ENCODE results near the gene PFKP.

PFKP gene

GRCh38 chr10:3131098-3131497, 63.8 kb downstream of the PFKP start:
- H3K9me2 ChIP-seq (replicated peaks; ENCODE audit: insufficient read depth, low read length): no peaks in the 10 kb centered on the region
- peaks cover 4% of the 10 kb centered on the region; the same call in 1 of the 2 replicates for H3F3A ChIP-seq (ENCODE audit: insufficient read depth)
- H3K27me3 ChIP-seq (ENCODE audit: low read length): no peaks in the 10 kb centered on the region
- TF ChIP-seq EZH2phosphoT487 (conservative IDR thresholded peaks at IDR 0.05; ENCODE audit: low read length): no peak
- TF ChIP-seq, protein P1, sequence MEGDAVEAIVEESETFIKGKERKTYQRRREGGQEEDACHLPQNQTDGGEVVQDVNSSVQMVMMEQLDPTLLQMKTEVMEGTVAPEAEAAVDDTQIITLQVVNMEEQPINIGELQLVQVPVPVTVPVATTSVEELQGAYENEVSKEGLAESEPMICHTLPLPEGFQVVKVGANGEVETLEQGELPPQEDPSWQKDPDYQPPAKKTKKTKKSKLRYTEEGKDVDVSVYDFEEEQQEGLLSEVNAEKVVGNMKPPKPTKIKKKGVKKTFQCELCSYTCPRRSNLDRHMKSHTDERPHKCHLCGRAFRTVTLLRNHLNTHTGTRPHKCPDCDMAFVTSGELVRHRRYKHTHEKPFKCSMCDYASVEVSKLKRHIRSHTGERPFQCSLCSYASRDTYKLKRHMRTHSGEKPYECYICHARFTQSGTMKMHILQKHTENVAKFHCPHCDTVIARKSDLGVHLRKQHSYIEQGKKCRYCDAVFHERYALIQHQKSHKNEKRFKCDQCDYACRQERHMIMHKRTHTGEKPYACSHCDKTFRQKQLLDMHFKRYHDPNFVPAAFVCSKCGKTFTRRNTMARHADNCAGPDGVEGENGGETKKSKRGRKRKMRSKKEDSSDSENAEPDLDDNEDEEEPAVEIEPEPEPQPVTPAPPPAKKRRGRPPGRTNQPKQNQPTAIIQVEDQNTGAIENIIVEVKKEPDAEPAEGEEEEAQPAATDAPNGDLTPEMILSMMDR (IDR thresholded peaks at IDR 0.05; ENCODE audit: insufficient read depth, low read length, poor library complexity, severe bottlenecking): no peak
- no peak overlapping the region for H2AFZ ChIP-seq (ENCODE audit: low read depth, low read length, severe bottlenecking)
- H3K27ac ChIP-seq (ENCODE audit: low read depth, low read length): no peak overlapping the region
- peaks cover 28% of the 10 kb centered on the region for H3K36me3 ChIP-seq (ENCODE audit: low read length)
- no peaks in the 10 kb centered on the region for H4K20me1 ChIP-seq (ENCODE audit: low read depth, low read length)
- no peaks in the 10 kb centered on the region for H3K9me3 ChIP-seq (ENCODE audit: insufficient read depth, low read length)
- H3K9ac ChIP-seq (ENCODE audit: low read length): no peak overlapping the region
- no peaks in the 10 kb centered on the region for H3K79me2 ChIP-seq (ENCODE audit: insufficient read depth, low read length)
- H3K4me3 ChIP-seq (ENCODE audit: insufficient read depth, low read length, poor library complexity, severe bottlenecking): no peak overlapping the region
- no peak overlapping the region for H3K4me2 ChIP-seq (ENCODE audit: low read depth, low read length, poor library complexity, severe bottlenecking)

- TF ChIP-seq EZH2phosphoT487 (conservative IDR thresholded peaks at IDR 0.05; ENCODE audit: low read length): no peak
- TF ChIP-seq, protein P1 (IDR thresholded peaks at IDR 0.05; ENCODE audit: insufficient read depth, low read length, poor library complexity, severe bottlenecking): no peak
- no peak overlapping the region for H3K27ac ChIP-seq (ENCODE audit: low read depth, low read length)
- H3F3A ChIP-seq (ENCODE audit: insufficient read depth): peaks cover 4% of the 10 kb centered on the region; the same call in 1 of the 2 replicates
- no peaks in the 10 kb centered on the region for H3K79me2 ChIP-seq (ENCODE audit: insufficient read depth, low read length)
- H3K9me3 ChIP-seq (ENCODE audit: insufficient read depth, low read length): no peaks in the 10 kb centered on the region
- no peak overlapping the region for H3K4me2 ChIP-seq (ENCODE audit: low read depth, low read length, poor library complexity, severe bottlenecking)
- no peaks in the 10 kb centered on the region for H3K27me3 ChIP-seq (ENCODE audit: low read length)
- H3K9ac ChIP-seq (ENCODE audit: low read length): no peak overlapping the region
- peaks cover 30% of the 10 kb centered on the region for H3K36me3 ChIP-seq (ENCODE audit: low read length)
- H3K9me2 ChIP-seq (replicated peaks; ENCODE audit: insufficient read depth, low read length): no peaks in the 10 kb centered on the region
- H4K20me1 ChIP-seq (ENCODE audit: low read depth, low read length): no peaks in the 10 kb centered on the region
- H2AFZ ChIP-seq (ENCODE audit: low read depth, low read length, severe bottlenecking): no peak overlapping the region
- H3K4me3 ChIP-seq (ENCODE audit: insufficient read depth, low read length, poor library complexity, severe bottlenecking): no peak overlapping the region
Measured at GRCh38 chr10:3132036-3133025, 65.0 kb downstream of the PFKP start.

GRCh38 chr10:3133948-3134347, 66.6 kb downstream of the PFKP start:
- no peak overlapping the region for H3K4me2 ChIP-seq (ENCODE audit: low read depth, low read length, poor library complexity, severe bottlenecking)
- H3K9me3 ChIP-seq (ENCODE audit: insufficient read depth, low read length): no peaks in the 10 kb centered on the region
- no peak overlapping the region for H3K27ac ChIP-seq (ENCODE audit: low read depth, low read length)
- H3K27me3 ChIP-seq (ENCODE audit: low read length): no peaks in the 10 kb centered on the region
- H3K9me2 ChIP-seq (replicated peaks; ENCODE audit: insufficient read depth, low read length): no peaks in the 10 kb centered on the region
- H3K79me2 ChIP-seq (ENCODE audit: insufficient read depth, low read length): no peaks in the 10 kb centered on the region
- H4K20me1 ChIP-seq (ENCODE audit: low read depth, low read length): no peaks in the 10 kb centered on the region
- peaks cover 27% of the 10 kb centered on the region for H3K36me3 ChIP-seq (ENCODE audit: low read length)
- peaks cover 4% of the 10 kb centered on the region; the same call in 1 of the 2 replicates for H3F3A ChIP-seq (ENCODE audit: insufficient read depth)
- no peak overlapping the region for H2AFZ ChIP-seq (ENCODE audit: low read depth, low read length, severe bottlenecking)
- no peak overlapping the region for H3K4me3 ChIP-seq (ENCODE audit: insufficient read depth, low read length, poor library complexity, severe bottlenecking)
- no peak overlapping the region for H3K9ac ChIP-seq (ENCODE audit: low read length)
- TF ChIP-seq, protein P1 (IDR thresholded peaks at IDR 0.05; ENCODE audit: insufficient read depth, low read length, poor library complexity, severe bottlenecking): no peak
- no peak for TF ChIP-seq EZH2phosphoT487 (conservative IDR thresholded peaks at IDR 0.05; ENCODE audit: low read length)

Measured in SU-DHL-6 (cell line).